OCI-LY3 (cell line): ENCODE results near the gene FAM53C.
"Not testable (repeated sequence)": the region's sequence is repeated elsewhere in the genome, so short reads cannot be mapped to it uniquely, and the experiment has no call there.

Experiments used
- H2AFZ ChIP-seq: fragments of 200-600, 300-600 bp; shearing (Covaris generic); 2 replicates; pipeline ENCODE4 v1.6.0; 2014; ENCODE audit warnings: antibody characterized with exemption, low read depth, low read length
- H3K27ac ChIP-seq: fragments of 200-600, 300-600 bp; sonication (generic); 2 replicates; pipeline ENCODE4 v1.5.1; 2014; ENCODE audit warnings: mild to moderate bottlenecking, low read length, moderate library complexity, mixed read lengths
- H3K27me3 ChIP-seq: fragments of 200-600, 300-600 bp; sonication (generic); 2 replicates; pipeline ENCODE4 v1.6.1; 2014; ENCODE audit warnings: low read depth, low read length, mixed read lengths
- H3K36me3 ChIP-seq: fragments of 200-600, 300-600 bp; sonication (generic); replicated peaks from 2 replicates; pipeline ENCODE3; 2014; ENCODE audit warnings: low read depth, low read length, mixed read lengths
- H3K4me1 ChIP-seq: fragments of 300-600, 200-600 bp; sonication (generic); 2 replicates; pipeline ENCODE4 v1.6.1; 2014; ENCODE audit warnings: low read length, mixed read lengths
- H3K4me2 ChIP-seq: fragments of 200-600, 300-600 bp; sonication (generic); 2 replicates; pipeline ENCODE4 v1.6.1; 2014; ENCODE audit warnings: low read length, mixed read lengths
- H3K4me3 ChIP-seq: fragments of 300-600, 200-600 bp; sonication (generic); 2 replicates; pipeline ENCODE4 v1.5.1; 2014; ENCODE audit warnings: antibody characterized with exemption, mild to moderate bottlenecking, low read length, moderate library complexity
- H3K79me2 ChIP-seq: fragments of 300-600, 200-600 bp; shearing (Covaris generic); 2 replicates; pipeline ENCODE4 v1.6.1; 2014; ENCODE audit warnings: mild to moderate bottlenecking, low read length, mixed read lengths
- H3K9ac ChIP-seq: fragments of 300-600, 200-600 bp; shearing (Covaris generic); 2 replicates; pipeline ENCODE4 v1.6.0; 2014; ENCODE audit warnings: mild to moderate bottlenecking, low read length, moderate library complexity
- H3K9me3 ChIP-seq: fragments of 200-600, 300-600 bp; shearing (Covaris generic); 2 replicates; pipeline ENCODE4 v1.6.1; 2014; ENCODE audit warnings: low read length, mixed read lengths; ENCODE audit not compliant: insufficient read depth
- H4K20me1 ChIP-seq: fragments of 200-600, 300-600 bp; sonication (generic); 2 replicates; pipeline ENCODE4 v1.6.1; 2016; ENCODE audit warnings: low read length, mixed read lengths; ENCODE audit not compliant: insufficient read depth
- CTCF ChIP-seq: fragments of 200-600, 300-600 bp; sonication (generic); IDR thresholded peaks from 2 replicates; pipeline ENCODE4 v1.5.1; 2014; ENCODE audit warnings: antibody characterized with exemption, low read length, low read depth
- EZH2phosphoT487 ChIP-seq: fragments of 200-600 bp; shearing (Covaris generic); IDR thresholded peaks from 2 replicates; pipeline ENCODE4 v1.6.1; 2018; ENCODE audit warnings: antibody characterized with exemption, mixed run types, low read depth

FAM53C gene

GRCh38 chr5:138315751-138316278, 22.3 kb upstream of the FAM53C start:
- H2AFZ ChIP-seq: no peak overlapping the region
- H3K9ac ChIP-seq: no peak overlapping the region
- H3K36me3 ChIP-seq: peaks cover 4% of the 10 kb centered on the region
- H3K79me2 ChIP-seq: no peaks in the 10 kb centered on the region
- H4K20me1 ChIP-seq: no peaks in the 10 kb centered on the region
- no peak overlapping the region for H3K4me2 ChIP-seq
- H3K27me3 ChIP-seq: no peaks in the 10 kb centered on the region
- H3K27ac ChIP-seq: no peak overlapping the region
- H3K4me3 ChIP-seq: no peak overlapping the region
- H3K4me1 ChIP-seq: no peaks in the 10 kb centered on the region
- no peaks in the 10 kb centered on the region for H3K9me3 ChIP-seq
- TF ChIP-seq CTCF (no peak), EZH2phosphoT487 (no peak)

- Histone ChIP-seq H2AFZ (no peak overlapping the region), H4K20me1 (no peaks in the 10 kb centered on the region), H3K27ac (no peak overlapping the region), H3K4me2 (no peak overlapping the region), H3K4me3 (no peak overlapping the region), H3K4me1 (no peaks in the 10 kb centered on the region), H3K36me3 (peaks cover 4% of the 10 kb centered on the region), H3K79me2 (no peaks in the 10 kb centered on the region), H3K9me3 (no peaks in the 10 kb centered on the region), H3K9ac (no peak overlapping the region), H3K27me3 (no peaks in the 10 kb centered on the region)
- TF ChIP-seq CTCF (no peak), EZH2phosphoT487 (no peak)
Observed at GRCh38 chr5:138316355-138316754, 21.7 kb upstream of the FAM53C start.

- H3K79me2 ChIP-seq, H3K4me1 ChIP-seq, H3K4me2 ChIP-seq, H3K4me3 ChIP-seq, H3K9me3 ChIP-seq, H2AFZ ChIP-seq, H3K9ac ChIP-seq, H3K36me3 ChIP-seq, H3K27me3 ChIP-seq, H3K27ac ChIP-seq, H4K20me1 ChIP-seq: not testable (repeated sequence)
Observed at GRCh38 chr5:138318211-138318610, 19.9 kb upstream of the FAM53C start.

- no peak overlapping the region for H3K27ac ChIP-seq
- no peaks in the 10 kb centered on the region for H3K9me3 ChIP-seq
- H3K36me3 ChIP-seq: no peaks in the 10 kb centered on the region
- H3K4me1 ChIP-seq: peaks cover 4% of the 10 kb centered on the region; the same call in 1 of the 2 replicates
- H3K4me2 ChIP-seq: peak overlapping the region; percentile 84
- H3K9ac ChIP-seq: peak overlapping the region; percentile 80
- no peaks in the 10 kb centered on the region for H4K20me1 ChIP-seq
- peak overlapping the region; percentile 75; the same call in 1 of the 2 replicates for H2AFZ ChIP-seq
- TF ChIP-seq EZH2phosphoT487: no peak
- no peak for TF ChIP-seq CTCF
- peak overlapping the region; percentile 98 for H3K4me3 ChIP-seq
- H3K27me3 ChIP-seq: no peaks in the 10 kb centered on the region
- H3K79me2 ChIP-seq: no peaks in the 10 kb centered on the region
Observed at GRCh38 chr5:138330813-138331448, 7.1 kb upstream of the FAM53C start.
